SU-DHL-6 (cell line): ENCODE measurements around the gene DSCAML1.

Experiments used
- H2AFZ ChIP-seq: fragments of 200-600 bp; sonication (generic); 2 replicates; pipeline ENCODE4 v1.6.1; 2014; ENCODE audit warnings: low read depth, mild to moderate bottlenecking, moderate library complexity, mixed read lengths, antibody characterized with exemption, low read length; ENCODE audit not compliant: severe bottlenecking
- H3F3A ChIP-seq: fragments of 200-600 bp; shearing (Covaris generic); 2 replicates; pipeline ENCODE4 v1.6.0; 2016; ENCODE audit warnings: antibody characterized with exemption, mild to moderate bottlenecking; ENCODE audit not compliant: insufficient read depth
- H3K27ac ChIP-seq: fragments of 200-600 bp; sonication (generic); 2 replicates; pipeline ENCODE4 v1.5.1; 2016; ENCODE audit warnings: low read depth, mild to moderate bottlenecking, low read length, moderate library complexity, mixed read lengths
- H3K27me3 ChIP-seq: fragments of 200-600 bp; sonication (generic), shearing (Covaris generic); 2 replicates; pipeline ENCODE4 v1.6.0; 2014; ENCODE audit warnings: mild to moderate bottlenecking, low read length
- H3K36me3 ChIP-seq: fragments of 200-600 bp; sonication (generic); 2 replicates; pipeline ENCODE4 v1.6.1; 2014; ENCODE audit warnings: mild to moderate bottlenecking, low read length, mixed read lengths
- H3K4me2 ChIP-seq: fragments of 300-600, 200-600 bp; shearing (Covaris generic), sonication (generic); 2 replicates; pipeline ENCODE4 v1.6.0; 2014; ENCODE audit warnings: low read length, low read depth, mild to moderate bottlenecking; ENCODE audit not compliant: poor library complexity, severe bottlenecking
- H3K4me3 ChIP-seq: fragments of 200-600 bp; sonication (generic); 2 replicates; pipeline ENCODE4 v1.5.1; 2014; ENCODE audit warnings: antibody characterized with exemption, low read length, mild to moderate bottlenecking, mixed read lengths; ENCODE audit not compliant: insufficient read depth, poor library complexity, severe bottlenecking
- H3K79me2 ChIP-seq: fragments of 200-600 bp; sonication (generic); 2 replicates; pipeline ENCODE4 v1.6.1; 2014; ENCODE audit warnings: mild to moderate bottlenecking, low read length, moderate library complexity; ENCODE audit not compliant: insufficient read depth
- H3K9ac ChIP-seq: fragments of 200-600 bp; sonication (generic); 2 replicates; pipeline ENCODE4 v1.7.0; 2014; ENCODE audit warnings: mild to moderate bottlenecking, low read length
- H3K9me2 ChIP-seq: fragments of 200-600 bp; sonication (generic); replicated peaks from 2 replicates; pipeline ENCODE4 v1.6.1; 2014; ENCODE audit warnings: low read length; ENCODE audit not compliant: insufficient read depth
- H3K9me3 ChIP-seq: fragments of 200-600 bp; sonication (generic); 2 replicates; pipeline ENCODE4 v1.6.1; 2014; ENCODE audit warnings: low read length, mixed read lengths; ENCODE audit not compliant: insufficient read depth
- H4K20me1 ChIP-seq: fragments of 200-600 bp; sonication (generic); 2 replicates; pipeline ENCODE4 v1.6.1; 2014; ENCODE audit warnings: low read depth, mild to moderate bottlenecking, antibody characterized with exemption, low read length, moderate library complexity, mixed read lengths
- EZH2phosphoT487 ChIP-seq: fragments of 200-600 bp; sonication (generic), shearing (Covaris generic); conservative IDR thresholded peaks from 2 replicates; pipeline ENCODE4 v1.6.1; 2018; ENCODE audit warnings: mild to moderate bottlenecking, antibody characterized with exemption, low read length, moderate library complexity, mixed read lengths
- TF ChIP-seq, protein P1 (sequence below): fragments of 200-600 bp; sonication (generic); IDR thresholded peaks from one replicate; pipeline ENCODE4 v1.5.1; 2017; ENCODE audit warnings: antibody characterized with exemption, mild to moderate bottlenecking, low read length, moderate library complexity; ENCODE audit not compliant: insufficient read depth, poor library complexity, severe bottlenecking

The DSCAML1 gene

DNA sequence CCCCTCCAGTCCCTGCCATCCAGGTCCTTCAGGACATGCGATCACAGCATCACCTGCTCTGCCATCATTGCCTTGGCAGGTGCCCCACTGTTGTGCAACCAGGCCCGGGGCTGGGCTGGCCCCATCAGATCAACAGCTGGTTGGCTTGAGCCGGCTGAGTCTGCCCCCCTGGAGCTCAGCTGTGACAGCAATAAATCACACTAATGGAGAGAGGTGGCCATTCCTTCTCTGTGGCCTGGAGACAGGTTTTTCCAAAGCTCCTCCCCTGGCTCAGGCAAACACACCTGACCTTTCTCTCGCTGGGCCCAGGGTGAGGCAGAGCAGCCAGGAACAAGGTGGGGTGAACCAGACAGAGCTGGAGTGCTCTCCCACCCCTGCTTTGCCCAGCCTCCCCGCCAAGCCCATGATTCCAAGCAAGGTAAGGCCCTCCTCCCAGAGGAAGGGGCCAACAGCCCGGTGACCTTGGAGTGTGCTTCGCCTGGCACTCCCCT is 36.4 kb upstream of the DSCAML1 start:
- H3K36me3 ChIP-seq: no peaks in the 10 kb centered on the region
- no peaks in the 10 kb centered on the region for H3K9me2 ChIP-seq
- no peak overlapping the region for H3K27ac ChIP-seq
- no peak overlapping the region for H3K4me3 ChIP-seq
- H3F3A ChIP-seq: no peaks in the 10 kb centered on the region
- H3K79me2 ChIP-seq: no peaks in the 10 kb centered on the region
- H3K9me3 ChIP-seq: no peaks in the 10 kb centered on the region
- H2AFZ ChIP-seq: no peak overlapping the region
- no peaks in the 10 kb centered on the region for H3K27me3 ChIP-seq
- no peak for TF ChIP-seq EZH2phosphoT487
- TF ChIP-seq, protein P1, sequence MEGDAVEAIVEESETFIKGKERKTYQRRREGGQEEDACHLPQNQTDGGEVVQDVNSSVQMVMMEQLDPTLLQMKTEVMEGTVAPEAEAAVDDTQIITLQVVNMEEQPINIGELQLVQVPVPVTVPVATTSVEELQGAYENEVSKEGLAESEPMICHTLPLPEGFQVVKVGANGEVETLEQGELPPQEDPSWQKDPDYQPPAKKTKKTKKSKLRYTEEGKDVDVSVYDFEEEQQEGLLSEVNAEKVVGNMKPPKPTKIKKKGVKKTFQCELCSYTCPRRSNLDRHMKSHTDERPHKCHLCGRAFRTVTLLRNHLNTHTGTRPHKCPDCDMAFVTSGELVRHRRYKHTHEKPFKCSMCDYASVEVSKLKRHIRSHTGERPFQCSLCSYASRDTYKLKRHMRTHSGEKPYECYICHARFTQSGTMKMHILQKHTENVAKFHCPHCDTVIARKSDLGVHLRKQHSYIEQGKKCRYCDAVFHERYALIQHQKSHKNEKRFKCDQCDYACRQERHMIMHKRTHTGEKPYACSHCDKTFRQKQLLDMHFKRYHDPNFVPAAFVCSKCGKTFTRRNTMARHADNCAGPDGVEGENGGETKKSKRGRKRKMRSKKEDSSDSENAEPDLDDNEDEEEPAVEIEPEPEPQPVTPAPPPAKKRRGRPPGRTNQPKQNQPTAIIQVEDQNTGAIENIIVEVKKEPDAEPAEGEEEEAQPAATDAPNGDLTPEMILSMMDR: no peak
- H3K9ac ChIP-seq: no peak overlapping the region
- H4K20me1 ChIP-seq: no peaks in the 10 kb centered on the region
- no peak overlapping the region for H3K4me2 ChIP-seq

DNA sequence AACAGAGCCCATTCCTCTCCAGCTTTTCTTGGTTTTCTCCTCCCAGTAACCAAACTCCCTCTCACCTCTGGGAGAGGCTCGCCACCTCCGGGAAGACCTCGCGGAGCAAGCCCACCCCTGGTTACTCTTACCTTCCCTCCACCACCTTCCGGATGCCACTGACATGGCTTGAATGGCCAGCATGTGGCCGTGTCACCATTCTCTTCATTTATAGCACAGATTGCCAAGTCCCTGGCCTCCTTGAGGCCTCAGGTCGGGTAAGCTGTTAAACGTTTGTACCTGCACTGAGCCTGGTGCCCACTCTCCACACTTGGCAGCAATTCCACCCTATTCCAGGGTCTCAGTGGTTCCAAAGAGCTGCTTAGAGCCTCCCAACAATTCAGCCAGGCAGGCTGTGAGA is 35.5 kb upstream of the DSCAML1 start:
- H3K27ac ChIP-seq: no peak overlapping the region
- H3K27me3 ChIP-seq: no peaks in the 10 kb centered on the region
- no peak overlapping the region for H3K4me2 ChIP-seq
- no peaks in the 10 kb centered on the region for H3K9me3 ChIP-seq
- TF ChIP-seq, protein P1: no peak
- no peak for TF ChIP-seq EZH2phosphoT487
- no peak overlapping the region for H3K9ac ChIP-seq
- no peak overlapping the region for H3K4me3 ChIP-seq
- H3K9me2 ChIP-seq: no peaks in the 10 kb centered on the region
- no peaks in the 10 kb centered on the region for H3F3A ChIP-seq
- no peaks in the 10 kb centered on the region for H3K36me3 ChIP-seq
- H3K79me2 ChIP-seq: no peaks in the 10 kb centered on the region
- no peaks in the 10 kb centered on the region for H4K20me1 ChIP-seq
- H2AFZ ChIP-seq: no peak overlapping the region

DNA sequence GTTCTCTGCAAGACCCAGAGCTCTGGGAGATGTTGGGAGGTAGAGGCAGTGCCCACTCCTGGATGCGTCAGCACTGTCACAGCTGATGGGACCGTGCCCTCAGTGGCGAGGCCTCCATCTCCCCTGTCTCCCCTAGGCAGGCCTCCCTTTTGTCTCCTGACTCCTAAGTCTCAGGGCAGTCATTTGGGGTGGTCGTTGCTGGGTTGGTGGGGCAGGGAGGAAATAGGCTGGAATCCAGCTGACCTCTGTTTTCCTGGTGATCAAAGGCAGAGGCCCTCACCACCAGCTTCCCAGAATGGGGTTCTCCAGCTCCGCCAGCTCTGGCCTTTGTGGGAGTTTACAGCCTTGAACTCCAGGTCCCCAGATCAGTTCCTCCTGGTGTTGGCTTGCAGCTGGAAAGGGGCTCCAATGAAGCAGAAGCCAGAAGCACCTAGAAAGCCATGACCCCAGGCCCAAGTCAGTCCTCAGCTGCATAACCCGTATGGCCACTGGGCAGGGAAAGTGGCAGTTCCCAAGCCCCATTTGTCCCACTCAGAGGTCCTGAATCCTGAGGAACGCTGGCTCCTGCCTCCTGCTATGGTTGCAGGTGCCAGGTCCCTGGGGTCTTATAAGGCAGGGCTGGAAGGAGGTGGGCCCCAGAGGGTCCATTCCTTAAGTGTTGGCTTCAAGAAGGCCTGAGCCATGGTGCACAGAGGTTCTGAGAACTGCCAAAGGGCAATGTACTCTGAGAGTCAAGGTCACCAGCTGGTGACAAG is 34.8 kb upstream of the DSCAML1 start:
- no peak for TF ChIP-seq EZH2phosphoT487
- TF ChIP-seq, protein P1: no peak
- H3K9ac ChIP-seq: no peak overlapping the region

More for the DNA sequence above, 34.8 kb upstream of the DSCAML1 start:
- Histone ChIP-seq H3K27me3 (no peaks in the 10 kb centered on the region), H3K4me3 (no peak overlapping the region), H2AFZ (no peak overlapping the region), H4K20me1 (no peaks in the 10 kb centered on the region), H3K27ac (no peak overlapping the region), H3K36me3 (no peaks in the 10 kb centered on the region), H3K4me2 (no peak overlapping the region), H3K79me2 (no peaks in the 10 kb centered on the region), H3K9me2 (no peaks in the 10 kb centered on the region), H3K9me3 (no peaks in the 10 kb centered on the region), H3F3A (no peaks in the 10 kb centered on the region)
